GM10248 (cell line): ENCODE results near the gene PRR5L.

Source experiments
- CTCF ChIA-PET: fragments of 300-600 bp; sonication (Branson Sonifier 250); formaldehyde crosslinking; extraction: SDS; loops from one replicate; lab custom pipeline; 2021; ENCODE audit warnings: antibody characterized with exemption; lab: Yijun Ruan, JAX
- POLR2A ChIA-PET: fragments of 350-650 bp; sonication (Branson Sonifier 250); formaldehyde crosslinking; extraction: SDS; loops from one replicate; lab custom pipeline; 2020; ENCODE audit warnings: antibody characterized with exemption; lab: Yijun Ruan, JAX
- DNase-seq: peaks from one replicate; pipeline ENCODE4 v3.0.0; 2012; ENCODE audit errors: extremely low spot score
- TF ChIP-seq, protein P1 (sequence below): IDR thresholded peaks from 2 replicates; pipeline ENCODE4 v1.5.1; 2012; ENCODE audit warnings: mild to moderate bottlenecking, low read depth; ENCODE audit errors: extremely low read depth, missing control alignments, control extremely low read depth

PRR5L gene

DNA sequence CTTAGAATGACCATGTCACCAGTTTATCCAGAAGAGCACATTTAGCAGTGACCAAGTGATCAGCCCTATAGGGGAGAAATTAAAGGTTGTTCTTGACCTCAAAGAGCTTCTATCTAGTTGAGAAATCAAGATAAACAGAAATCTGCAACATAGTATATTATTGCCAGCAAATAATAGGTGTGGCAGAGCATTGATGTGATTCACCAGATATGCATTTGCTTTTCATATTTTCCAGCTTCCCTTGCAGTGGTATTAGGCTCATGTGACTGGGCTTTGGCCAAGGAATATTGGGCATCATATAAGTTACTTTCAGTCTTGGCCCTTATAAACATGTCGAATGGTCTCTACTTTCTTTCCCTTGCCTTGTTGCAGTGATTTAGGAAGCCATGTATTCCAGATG is 41.4 kb upstream of the PRR5L start:
- TF ChIP-seq, protein P1, sequence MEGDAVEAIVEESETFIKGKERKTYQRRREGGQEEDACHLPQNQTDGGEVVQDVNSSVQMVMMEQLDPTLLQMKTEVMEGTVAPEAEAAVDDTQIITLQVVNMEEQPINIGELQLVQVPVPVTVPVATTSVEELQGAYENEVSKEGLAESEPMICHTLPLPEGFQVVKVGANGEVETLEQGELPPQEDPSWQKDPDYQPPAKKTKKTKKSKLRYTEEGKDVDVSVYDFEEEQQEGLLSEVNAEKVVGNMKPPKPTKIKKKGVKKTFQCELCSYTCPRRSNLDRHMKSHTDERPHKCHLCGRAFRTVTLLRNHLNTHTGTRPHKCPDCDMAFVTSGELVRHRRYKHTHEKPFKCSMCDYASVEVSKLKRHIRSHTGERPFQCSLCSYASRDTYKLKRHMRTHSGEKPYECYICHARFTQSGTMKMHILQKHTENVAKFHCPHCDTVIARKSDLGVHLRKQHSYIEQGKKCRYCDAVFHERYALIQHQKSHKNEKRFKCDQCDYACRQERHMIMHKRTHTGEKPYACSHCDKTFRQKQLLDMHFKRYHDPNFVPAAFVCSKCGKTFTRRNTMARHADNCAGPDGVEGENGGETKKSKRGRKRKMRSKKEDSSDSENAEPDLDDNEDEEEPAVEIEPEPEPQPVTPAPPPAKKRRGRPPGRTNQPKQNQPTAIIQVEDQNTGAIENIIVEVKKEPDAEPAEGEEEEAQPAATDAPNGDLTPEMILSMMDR = no peak
- POLR2A ChIA-PET = no interaction called here
- CTCF ChIA-PET = interaction anchor here (0.9 to 1.5 kb wide), 2 partner anchors 12 to 32 kb away, joined by 3 to 5 read pairs; no protein-coding TSS in a partner anchor
- no peak for DNase-seq

DNA sequence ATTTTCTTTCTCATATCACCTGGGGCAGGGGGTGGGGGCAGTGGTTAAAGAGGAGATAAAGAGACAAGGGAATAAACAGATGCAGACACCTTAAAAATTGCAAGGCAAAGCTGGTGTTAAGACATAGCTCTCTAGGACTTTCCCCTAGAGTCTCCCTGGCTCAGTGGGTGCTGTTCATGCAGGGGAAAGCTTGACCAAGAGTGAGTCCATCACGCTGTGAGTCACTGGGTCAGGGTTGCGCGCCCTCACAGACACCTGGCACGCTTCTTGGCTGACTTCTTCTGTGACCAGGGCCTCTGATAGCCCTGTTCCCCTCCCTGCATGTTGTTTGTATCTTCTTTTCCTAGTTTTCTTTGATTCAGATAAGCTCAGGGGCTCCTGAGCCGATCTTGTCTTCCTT is 38.7 kb upstream of the PRR5L start:
- TF ChIP-seq, protein P1 = no peak
- no peak for DNase-seq
- POLR2A ChIA-PET = no interaction called here
- CTCF ChIA-PET = interaction anchor here (0.8 to 5.0 kb wide), 7 partner anchors 8 to 642 kb away, joined by 3 to 38 read pairs (median 3); no protein-coding TSS in a partner anchor

DNA sequence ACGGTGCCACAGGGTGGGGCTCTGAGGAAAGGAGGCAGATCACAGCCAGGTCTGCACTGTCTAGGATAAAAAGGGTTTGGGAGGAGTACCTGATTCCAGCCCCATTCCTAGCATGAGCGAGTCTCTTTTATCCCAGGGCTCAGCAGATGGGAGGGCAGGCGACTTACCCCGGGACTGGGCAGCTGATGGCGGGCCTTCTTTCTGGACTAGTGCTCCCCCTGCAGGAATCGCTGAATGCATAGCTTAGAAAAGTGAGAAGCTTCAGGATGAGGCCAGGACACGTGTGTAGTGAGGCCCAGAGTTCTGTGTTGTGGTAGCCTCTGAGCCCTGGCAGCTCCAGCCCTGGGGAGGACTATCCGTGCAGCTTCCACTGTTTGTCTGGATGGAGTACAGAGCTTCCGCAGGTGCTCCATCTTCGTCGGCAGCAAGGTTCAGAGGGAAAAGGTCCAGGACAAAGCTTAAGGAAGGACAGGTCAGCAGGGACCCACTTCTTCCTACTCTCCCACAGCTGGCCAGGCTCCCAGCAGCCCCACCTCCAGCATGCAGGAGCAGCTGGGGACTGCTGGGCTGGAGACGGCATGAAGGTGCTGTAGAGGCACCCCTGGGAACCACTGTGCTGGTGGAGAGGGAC is 37.2 kb upstream of the PRR5L start:
- peak; percentile 40 for DNase-seq
- TF ChIP-seq, protein P1 = peak; percentile 48
- CTCF ChIA-PET = interaction anchor here (0.8 to 5.0 kb wide), 12 partner anchors 9 to 644 kb away, joined by 3 to 38 read pairs (median 4); no protein-coding TSS in a partner anchor
- POLR2A ChIA-PET = no interaction called here

DNA sequence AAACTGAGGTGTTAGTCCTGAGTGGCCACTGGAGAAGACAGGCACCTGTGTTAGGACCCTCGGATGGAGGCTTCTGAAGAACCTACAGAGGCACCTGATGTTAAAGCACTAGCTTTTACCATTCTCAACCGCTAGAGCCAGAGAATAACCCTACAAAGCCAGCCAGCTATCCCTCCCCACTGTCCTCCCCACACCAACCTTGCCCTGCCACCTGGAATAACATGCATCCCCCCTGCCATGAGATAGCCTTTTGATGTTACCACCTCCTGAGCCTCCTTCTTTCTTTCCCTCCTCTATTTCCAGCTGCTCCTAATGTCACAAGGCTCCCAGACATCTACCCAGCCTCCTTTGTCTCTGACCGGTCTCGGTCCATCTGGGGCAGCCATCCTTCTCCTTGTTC is 35.0 kb upstream of the PRR5L start:
- TF ChIP-seq, protein P1 = no peak
- CTCF ChIA-PET = interaction anchor here (1.0 to 1.5 kb wide), 3 partner anchors 13 to 645 kb away, joined by 3 to 5 read pairs (median 4); no protein-coding TSS in a partner anchor
- no peak for DNase-seq
- POLR2A ChIA-PET = no interaction called here

DNA sequence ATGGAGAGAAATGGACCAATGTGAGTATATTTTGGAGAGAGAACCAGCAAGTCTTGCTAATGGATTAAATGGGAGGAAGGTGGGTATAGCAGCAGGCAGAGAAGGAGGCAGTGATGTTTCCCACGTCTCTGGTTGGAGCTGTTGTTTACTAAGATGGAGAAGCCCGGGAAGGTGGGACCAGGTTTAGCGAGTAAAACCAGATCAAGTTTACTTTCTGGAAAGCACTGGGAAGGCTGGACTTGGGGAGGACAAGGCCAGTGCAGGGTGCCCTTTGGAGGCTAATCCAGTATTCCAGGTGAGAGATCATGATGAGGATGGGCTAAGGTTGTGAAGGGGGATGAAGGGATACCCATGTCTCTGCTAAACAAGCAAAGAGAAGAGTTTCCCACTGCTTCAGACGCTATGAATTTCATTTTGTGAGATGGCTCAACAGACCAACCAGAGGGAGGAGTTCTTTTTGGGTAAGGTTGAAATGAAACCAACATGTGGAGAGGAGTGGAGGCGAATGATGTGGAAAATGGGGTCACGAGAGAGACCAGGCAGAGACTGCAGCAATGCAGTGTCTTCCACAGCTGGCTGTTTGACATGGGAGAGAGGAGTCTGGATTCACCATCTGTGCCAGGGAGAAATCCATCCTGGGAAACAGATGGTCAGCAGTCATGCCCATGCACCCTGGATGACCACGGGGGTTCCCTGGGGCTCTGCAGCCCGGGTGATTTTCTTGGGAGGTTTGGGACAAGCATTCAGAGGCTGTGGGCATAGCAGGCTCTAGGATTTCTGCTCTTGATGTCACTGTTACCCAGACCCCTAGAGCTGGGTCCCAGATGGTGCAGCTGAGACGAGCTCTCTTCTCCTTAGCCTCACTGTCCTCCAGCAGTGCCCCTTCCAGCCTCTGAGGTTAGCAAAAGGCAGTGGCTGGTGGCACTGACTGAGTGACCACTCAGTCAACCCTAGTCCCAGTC is 31.8 kb upstream of the PRR5L start:
- no peak for DNase-seq
- ChIA-PET CTCF (interaction anchor here (1.0 to 2.9 kb wide), 2 partner anchors 11 to 27 kb away, joined by 3 to 19 read pairs; no protein-coding TSS in a partner anchor), POLR2A (no interaction called here)
- TF ChIP-seq, protein P1 = no peak

DNA sequence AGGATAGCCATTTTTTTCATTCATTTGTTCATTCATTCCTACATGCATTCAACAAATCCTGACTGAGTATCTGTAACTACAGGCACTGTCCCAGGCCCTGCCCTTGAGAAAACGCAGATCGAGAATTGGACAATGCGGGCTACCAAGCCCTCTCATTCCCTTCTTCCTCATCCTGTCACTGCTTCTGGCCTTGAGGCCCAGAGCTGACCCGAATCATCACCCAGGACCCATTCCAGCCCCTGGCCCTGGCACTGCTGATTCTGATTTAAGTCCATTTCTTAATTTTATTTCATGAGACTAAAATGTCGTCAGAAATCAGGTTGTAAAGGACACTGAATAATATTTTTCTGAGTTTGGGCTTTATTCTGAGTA is 31.1 kb upstream of the PRR5L start:
- ChIA-PET CTCF (interaction anchor here (1.0 to 4.6 kb wide), 9 partner anchors 7 to 714 kb away, joined by 3 to 38 read pairs (median 6); no protein-coding TSS in a partner anchor), POLR2A (no interaction called here)
- TF ChIP-seq, protein P1 = no peak

More for the DNA sequence above, 31.1 kb upstream of the PRR5L start:
- no peak for DNase-seq
